SHP77 treated with DMSO at 0.1 percent for 48 hours (cell line): ENCODE results near the gene REV3L.
"Not testable (repeated sequence)": the region's sequence is repeated elsewhere in the genome, so short reads cannot be mapped to it uniquely, and the experiment has no call there.

Experiments
- DNase-seq: peaks from one replicate; lab custom pipeline; 2025; lab: John Stamatoyannopoulos, UW

Gene REV3L

DNA sequence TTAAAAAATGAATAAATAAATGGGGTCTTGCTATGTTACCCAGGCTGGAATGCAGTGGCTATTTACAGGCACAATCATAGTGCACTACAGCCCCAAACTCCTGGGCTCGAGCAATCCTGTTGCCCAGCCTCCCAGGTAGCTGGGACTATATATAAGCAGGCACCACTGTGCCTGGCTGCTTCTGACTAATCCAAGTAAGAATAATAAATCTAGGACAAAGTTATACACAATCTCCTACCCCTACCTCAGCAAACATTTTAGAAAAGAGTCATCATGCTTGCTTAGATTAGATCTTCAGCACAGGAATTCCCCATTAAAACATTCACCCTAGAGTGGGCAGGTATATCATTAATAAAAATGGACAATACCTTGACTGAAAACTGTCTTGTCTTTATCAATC lies 124.6 kb downstream of the REV3L start:
- DNase-seq, result no peak

DNA sequence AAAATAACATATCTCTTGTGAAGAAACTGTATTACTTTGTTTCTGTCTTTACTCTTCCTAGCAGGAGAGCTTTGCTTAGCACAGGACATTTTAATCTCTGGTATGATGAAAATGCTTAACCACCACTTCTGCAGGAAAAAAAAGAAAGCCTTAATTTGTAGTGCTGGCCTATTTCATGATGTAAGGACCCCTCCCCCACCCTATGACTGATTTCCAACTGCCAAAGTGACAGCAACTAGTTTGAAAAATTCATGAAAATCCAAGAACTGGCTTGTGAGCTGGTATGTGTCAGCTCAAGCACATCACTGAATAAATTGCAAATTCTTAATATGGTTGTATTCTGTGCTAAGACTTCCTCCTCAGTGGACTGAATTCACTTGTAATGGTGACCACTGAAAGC lies 125.3 kb downstream of the REV3L start:
- no peak for DNase-seq

DNA sequence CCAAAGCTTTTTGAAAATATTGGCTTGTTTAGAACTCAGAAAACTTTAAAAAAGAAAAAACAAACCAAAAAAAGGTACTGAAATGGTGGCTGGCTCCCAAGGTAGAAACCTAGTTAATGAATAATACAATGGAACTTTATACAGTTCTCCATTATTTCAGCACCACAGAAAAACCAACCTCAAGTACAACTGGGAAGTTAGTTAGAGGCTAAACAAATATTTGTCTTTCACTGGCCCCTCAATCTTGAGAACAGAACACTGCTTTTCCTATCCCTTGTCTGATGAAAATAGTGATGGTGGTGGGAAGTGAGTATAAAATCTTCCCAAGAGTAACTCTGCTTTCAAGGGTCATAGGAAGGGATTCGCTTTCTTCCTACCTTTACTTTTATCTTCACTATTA lies 126.5 kb downstream of the REV3L start:
- no peak for DNase-seq

DNA sequence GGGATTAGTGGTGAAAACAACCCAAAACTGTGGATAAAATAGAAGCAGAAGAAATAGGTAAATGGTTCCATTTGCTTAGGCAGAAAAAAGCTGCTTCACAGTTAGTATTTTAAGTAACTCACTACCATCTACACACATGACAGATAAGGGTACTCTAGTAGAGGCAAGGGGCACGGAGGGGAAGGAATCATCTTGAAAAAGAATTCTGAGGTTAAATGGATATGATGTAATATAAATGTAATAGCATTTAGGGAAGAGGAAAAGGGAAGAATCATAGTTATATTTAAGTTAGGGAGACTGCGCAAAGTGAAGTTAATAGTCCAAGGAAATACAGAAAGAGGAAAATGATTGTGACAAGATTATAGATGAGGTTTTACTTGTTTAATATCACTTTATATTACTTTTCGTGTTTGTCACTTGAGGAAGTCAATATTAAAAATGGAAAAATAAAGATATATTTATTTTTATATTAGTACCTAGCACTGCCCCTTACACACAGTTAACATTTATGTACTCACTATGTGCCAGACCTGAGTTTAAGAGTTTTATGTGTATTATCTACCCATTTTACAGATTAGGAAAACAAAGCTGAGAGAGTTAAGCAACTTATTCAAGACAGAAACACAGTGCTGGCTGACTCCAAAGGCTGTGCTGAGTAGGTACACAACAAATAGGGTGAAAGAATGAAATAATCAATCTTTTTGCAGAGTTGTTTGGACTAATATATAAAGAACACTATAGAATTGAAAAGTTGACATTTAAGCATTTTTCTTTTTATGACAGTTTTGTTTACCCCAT lies 128.1 kb downstream of the REV3L start:
- no peak for DNase-seq

DNA sequence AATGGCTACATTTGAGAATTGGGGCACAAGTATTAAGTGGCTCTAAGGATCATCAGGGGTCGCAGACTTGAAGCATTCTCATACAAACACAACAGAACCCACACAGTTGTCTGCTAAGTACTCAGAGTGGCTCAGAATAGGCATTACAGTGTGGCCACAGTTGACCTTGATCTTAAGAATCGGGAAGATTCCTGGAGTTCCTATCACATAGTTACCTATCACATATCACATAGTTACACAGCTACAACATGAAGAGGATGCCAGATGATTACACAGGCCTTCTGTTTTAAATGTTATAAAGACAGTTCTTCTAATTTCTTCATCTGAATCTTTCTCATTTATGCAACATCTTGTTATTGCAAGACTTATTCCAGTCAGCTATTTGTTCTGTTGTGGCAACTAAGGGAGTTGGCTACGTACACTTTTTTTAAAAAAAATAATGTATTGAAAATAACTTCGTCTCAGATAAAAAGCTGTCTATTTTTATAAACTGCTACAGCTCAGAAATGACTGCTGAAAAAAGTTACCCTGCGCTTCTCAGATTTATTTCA lies 129.0 kb downstream of the REV3L start:
- no peak for DNase-seq

DNA sequence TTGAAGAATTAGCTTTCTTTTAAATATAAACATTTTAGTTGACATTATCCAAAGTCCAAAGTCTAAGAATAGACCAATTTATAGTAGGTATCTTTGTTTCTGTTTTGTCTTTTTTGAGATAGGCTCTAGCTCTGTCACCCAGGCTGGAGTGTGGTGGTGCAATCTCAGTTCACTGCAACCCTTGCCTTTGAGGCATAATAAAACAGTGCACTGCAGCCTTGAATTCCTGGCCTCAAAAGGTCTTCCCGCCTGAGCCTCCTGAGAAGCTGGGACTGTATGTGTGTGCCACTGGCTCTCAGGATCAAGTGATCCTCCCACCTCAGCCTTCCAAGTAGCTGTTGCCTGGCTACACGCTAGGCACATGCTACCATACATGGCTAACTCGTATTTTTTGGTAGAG lies 135.4 kb downstream of the REV3L start:
- DNase-seq, result no peak

DNA sequence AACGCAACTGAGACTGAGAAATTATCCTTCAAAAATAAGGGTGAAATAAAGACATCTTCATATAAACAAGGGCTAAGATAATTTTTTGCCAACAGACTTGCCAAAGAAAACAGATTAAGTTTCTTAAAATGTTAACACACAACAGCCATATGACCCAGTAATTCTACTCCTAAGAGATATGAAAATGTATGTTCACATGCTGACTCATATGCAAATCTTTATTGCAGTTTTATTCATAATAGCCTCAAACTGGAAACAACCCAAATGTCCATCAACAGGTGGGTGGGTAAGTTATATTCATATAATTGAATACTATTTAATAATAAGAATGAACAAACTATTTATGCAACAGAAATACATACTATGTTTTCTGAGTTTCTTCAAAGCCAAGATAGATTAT lies 140.1 kb downstream of the REV3L start:
- DNase-seq, result no peak

DNA sequence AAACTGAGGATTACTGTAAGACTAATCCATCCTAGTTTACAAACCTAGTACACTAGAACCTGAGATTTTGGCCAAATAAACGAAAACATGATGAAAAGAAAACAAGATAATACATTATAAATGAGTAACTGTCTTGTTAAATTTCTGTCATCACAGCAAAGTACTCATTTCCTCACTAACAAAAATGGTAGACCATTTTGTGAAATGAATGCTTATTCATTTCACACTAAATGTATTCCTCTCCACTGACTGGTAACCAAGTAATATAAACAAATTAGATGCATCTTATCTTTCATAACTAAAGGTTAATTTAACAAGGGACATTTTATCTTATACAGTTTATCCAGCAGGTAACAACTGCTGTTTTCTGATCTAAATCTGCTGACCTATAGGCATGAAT lies 143.7 kb downstream of the REV3L start:
- no peak for DNase-seq

DNA sequence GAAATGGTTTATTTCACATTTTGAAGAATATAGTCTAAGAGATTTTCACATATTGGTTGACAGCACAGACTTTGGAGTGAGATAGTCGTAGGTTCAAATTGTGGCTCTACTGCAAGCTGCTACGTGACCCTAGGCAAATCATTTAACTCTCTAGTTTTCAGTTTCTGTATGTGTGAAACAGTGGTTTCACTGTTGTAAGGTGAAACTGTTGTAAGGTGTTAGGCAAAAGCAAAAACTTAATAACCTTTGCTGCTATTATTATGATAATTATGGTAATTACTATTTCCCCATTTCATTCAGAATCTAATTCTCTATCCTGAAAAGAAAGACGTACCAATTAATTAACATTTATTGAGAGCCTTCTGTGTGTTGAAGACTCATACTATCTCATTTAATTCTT lies 144.2 kb downstream of the REV3L start:
- DNase-seq, result no peak

DNA sequence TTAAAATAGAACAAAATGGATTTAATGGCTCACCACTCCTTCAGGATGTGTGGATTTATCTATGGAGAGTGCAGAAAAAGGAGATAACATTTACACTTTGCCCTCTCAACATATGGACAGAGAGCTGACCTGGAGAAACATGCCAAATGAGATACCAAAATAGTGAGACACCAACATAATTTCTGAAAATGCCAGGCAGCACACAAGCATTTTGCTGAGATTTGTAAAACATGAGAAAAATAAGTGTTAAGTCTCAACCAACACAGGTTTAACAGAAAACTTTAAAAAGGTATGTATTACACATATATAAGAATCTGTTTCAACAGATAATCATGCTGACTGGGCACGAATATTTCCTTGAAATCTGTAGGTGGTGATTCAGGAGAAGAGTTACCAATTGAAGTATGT lies 145.2 kb downstream of the REV3L start:
- no peak for DNase-seq

DNA sequence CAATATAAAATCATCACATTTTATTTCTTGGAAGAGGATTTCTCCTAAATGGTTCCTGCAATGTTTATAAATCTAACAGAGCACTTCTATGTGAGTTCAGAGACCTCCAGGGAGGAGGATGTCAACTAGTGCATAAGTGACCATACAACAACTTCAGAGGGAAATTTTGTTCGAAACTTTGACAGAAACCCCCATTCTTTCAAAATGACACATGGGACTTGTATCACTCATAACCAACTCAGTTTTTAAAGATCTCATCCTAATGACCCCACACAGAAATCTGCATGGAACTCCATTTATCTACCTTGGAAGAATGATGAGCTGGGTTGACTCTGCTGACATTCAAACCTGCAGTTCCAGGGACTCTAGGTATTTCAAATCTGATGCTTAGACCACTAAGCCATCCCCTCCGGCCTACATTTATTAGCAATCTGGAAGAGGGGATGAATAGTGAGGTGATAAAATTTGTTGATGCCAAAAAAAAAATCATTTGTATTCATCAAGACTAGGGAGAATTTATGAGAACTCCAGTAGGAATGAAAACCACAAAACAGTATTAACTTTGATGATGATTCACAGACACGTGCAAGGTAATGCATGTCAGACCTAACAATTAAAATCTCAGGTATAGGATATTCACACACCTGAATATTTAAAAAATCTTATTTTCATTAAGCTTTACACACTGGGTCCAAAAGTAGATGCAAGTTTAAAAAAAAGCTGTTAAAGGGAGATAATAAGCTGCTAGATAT lies 153.0 kb downstream of the REV3L start:
- DNase-seq, result no peak

DNA sequence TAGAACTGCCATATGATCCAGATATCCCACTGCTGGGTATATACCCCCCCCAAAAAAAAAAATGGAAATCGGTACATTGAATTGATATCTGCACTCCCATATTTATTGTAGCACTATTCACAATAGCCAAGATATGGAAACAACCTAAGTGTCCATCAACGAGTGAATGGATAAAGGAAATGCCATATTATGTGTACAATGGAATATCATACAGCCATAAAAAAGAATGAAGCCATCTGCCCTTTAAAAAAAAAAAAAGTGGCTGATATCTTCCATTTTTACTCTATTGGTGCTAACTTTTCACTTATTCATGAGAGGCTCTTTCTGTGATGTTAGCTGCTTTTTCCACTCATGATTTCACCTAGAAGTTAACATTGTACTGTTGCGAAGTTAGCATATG lies 156.5 kb downstream of the REV3L start:
- DNase-seq, result no peak

DNA sequence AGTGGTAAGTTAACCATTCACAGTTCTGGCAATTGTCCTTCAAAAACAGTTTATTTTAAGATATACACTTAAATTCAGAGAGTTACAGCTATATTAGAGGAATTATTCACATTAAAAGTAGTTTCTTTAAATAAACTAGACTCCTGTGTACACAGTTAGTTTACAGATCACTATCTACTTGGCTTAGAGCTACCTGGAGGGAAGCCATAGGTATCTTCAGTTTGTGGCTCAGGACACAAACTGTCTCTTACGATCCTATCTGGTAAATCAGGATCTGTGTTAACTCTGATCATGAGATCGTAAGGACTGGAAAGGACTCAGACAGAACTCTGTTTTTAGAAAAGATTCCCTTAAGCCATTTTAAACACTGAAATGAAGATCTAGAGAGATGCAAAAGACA lies 160.9 kb downstream of the REV3L start:
- no peak for DNase-seq

DNA sequence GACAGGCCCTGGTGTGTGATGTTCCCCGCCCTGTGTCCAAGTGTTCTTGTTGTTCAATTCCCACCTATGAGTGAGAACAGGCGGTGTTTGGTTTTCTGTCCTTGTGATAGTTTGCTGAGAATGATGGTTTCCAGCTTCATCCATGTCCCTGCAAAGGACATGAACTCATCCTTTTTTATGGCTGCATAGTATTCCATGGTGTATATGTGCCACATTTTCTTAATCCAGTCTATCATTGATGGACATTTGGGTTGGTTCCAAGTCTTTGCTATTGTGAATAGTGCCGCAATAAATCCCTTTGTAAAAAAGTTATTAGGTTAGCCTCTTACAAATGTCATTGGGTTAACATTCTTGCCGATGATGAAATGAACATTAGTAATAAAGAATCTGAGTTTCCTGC lies 175.1 kb downstream of the REV3L start:
- not testable (repeated sequence) for DNase-seq

DNA sequence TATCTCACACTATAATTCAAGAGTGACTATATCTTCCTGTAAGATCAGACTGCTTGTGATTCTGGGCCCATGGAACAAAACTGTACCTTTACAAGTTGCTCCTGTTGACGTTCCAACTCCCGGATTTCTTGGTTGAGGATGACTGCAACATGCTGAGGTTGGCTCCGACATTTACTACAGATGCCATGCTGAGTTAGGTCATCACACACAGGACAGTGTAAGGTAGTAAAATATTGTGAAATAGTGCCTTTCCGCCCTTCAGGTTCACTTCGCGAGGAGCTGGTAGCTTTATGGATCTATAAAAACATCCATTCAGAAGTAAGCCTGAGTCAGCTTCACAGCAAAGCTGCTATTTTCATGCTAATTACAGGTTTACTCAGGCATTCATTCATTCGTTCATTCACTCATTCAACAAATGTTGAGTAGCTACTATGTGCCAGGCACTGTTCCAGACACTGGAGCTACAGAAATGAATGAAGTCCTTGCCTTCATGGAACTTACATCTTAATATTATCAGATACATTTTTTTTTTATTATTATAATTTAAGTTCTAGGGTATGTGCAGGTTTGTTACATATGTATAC lies 175.7 kb downstream of the REV3L start:
- no peak for DNase-seq

DNA sequence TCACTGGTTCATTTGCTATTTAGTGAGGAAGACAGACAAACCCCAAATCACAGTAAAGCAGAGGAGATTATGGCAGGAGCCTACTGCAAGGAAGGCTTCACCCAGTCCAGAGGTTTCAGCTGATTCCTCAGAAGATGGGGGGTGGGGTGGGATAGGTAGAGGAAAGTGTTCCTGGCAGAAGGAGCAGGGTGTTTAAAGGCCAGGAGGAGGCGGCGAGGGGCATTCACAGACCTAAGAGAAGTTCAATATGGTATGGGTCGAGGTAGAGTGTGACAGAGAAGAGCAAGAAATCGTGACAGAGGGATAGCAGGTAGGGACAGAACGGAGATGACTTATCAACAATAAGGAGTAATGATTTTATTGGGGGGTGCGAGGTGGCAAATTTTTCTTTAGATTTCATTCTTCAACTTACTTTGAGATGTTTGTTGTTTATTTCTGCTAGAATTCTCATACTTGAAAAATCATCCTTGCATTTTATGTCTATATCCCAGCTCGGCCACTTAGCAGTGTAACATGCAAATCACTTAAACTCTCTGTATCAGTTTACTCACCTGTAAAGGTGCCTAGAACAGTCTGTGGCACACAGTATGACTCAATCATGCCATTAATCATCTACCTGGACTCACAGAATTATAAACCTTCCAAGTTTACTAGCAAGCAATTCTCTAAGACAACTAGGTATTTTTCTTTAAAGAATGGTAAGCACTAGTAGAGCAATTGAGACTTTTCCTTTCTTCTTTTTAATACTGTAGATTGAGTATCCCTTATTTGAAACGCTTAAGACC lies 176.7 kb downstream of the REV3L start:
- DNase-seq, result no peak

DNA sequence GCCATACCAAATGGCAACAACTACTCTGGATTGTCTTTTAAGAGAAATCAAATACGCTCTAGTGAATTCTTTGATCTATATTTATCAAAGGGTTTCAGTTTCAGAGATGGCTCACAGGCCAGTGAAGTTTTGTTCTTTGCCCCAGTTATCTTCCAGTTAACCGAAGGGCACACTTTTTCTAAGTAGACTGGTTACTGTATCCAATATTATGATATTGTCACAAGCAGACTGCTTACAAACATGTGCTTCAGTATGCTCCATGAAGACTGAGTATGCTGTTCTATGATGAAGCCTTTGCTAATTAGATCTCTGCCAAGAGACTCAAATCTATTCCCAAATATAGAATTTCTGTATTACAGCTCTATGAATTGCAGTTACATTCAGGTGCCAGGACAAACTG lies 181.1 kb downstream of the REV3L start:
- DNase-seq, result no peak

DNA sequence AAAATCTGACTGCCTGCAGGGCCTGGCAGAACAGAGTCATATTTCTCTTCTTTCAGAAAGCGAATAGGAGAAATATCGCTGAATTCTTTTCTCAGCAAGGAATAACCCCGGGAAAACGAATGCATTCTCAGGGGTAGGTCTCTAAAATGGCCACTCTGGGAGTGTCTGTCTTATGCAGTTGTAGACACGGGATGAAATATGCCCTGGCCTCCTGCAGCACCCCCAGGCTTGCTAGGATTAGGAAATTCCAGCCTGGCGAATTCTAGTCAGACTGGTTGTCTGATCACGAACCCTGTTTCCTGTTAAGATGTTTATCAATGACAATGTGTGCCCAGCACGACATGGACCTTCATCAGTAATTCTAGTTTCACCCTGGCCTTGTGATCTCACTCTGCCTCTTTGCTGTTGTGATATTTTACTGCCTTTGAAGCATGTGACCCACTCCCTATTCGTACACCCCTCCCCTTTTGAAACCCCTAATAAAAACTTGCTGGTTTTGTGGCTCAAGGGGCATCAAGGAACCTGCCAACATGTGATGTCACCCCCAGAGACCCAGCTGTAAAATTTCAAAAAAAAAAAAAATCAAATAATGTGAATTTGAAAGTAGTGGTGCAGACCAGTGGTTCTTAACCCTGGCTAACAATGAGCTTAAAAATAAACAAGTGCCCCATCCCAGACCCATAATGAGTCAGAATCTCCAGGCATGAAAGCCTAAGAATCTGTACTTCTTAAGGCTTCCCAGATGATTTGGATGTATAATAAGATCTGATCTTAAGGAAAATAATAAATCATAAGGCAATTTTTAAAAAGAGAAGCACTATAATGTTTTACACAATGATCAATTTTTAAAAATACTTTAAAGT lies 181.8 kb downstream of the REV3L start:
- not testable (repeated sequence) for DNase-seq

DNA sequence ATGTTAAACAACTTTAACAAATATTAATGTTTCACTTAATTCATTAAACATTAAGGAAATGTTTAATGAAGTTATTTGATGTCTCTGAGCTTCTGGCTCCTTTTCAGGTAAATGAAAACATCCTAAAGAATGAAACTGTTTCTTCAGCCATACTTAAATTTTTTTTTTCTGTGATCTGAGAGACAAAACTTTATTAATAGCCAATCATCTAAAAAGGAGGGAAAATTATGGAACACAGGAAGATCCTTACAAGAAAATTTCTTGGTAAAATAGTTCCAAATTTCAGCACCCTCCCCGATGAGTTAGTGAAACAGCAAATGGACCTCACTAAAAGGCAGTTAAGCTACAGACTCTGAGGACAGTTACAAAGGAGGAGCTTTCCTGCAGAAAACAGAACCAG lies 185.2 kb downstream of the REV3L start:
- no peak for DNase-seq

DNA sequence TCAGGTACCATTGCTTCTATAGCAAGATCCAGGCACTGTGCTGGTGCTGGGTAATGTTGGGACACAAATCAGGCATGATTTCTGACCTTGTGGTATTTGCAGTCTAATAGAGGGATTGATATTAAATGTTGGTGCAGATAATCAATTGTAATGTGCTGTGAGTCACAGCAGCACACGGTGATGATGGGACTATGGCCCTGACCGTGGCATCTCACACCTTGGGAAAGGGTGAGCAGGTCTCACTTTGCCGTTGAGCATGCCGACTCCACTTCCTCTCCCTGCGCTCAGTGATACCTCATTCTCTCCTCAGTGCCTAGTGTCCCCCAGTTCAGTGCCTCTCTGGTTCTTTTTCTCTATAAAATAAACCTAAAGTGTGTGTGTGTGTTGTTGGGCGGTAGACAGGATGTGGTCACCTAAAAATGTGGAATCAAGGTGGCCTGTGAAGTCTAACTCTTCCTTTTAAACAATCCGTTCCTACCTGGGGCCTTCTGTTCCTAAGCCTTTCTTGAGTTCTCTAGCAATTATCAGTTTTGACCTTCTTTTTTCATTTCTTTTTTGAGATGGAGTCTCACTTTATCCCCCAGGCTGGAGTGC lies 188.5 kb downstream of the REV3L start:
- DNase-seq, result no peak
